Dendritic cell treated with granulocyte-macrophage colony-stimulating factor and Interleukin-4, amounts not matched to agents 40 ng/mL and 50 ng/mL, for 4 days (primary cell): ENCODE data around the gene CRHR1.

Experiments
- H3K27ac Mint-ChIP-seq: one replicate; pipeline ENCODE4 v1.8.0; 2022; ENCODE audit warnings: mild to moderate bottlenecking, mixed read lengths
- H3K27me3 Mint-ChIP-seq: one replicate; pipeline ENCODE4 v1.8.0; 2022; ENCODE audit warnings: mild to moderate bottlenecking, mixed read lengths
- H3K36me3 Mint-ChIP-seq: one replicate; pipeline ENCODE4 v1.8.0; 2022; ENCODE audit warnings: low read depth, mixed read lengths
- H3K4me1 Mint-ChIP-seq: one replicate; pipeline ENCODE4 v1.8.0; 2022; ENCODE audit warnings: low read depth, mixed read lengths
- H3K4me3 Mint-ChIP-seq: one replicate; pipeline ENCODE4 v1.8.0; 2022; ENCODE audit warnings: mild to moderate bottlenecking, moderate library complexity, mixed read lengths
- H3K9me3 Mint-ChIP-seq: one replicate; pipeline ENCODE4 v1.8.0; 2022; ENCODE audit warnings: mixed read lengths
- intact Hi-C: fragments of 100-400 bp; cut with micrococcal nuclease; formaldehyde crosslinking; loops from one replicate; pipeline ENCODE4 v1.15.0; 2022

CRHR1 gene

GRCh38 chr17:45844695-45845375, 60.7 kb downstream of the CRHR1 start, which contains the start of gene SPPL2C:
Gene SPPL2C (plus strand): TSS chr17:45844881. CDS start chr17:45844907, 26 bp downstream.
- intact Hi-C loops: no loop called here
- no peak within 1 kb of the TSS for H3K4me3 Mint-ChIP-seq

GRCh38 chr17:45845376-45846185, 61.5 kb downstream of the CRHR1 start:
- Mint-ChIP-seq H3K4me1 (no peaks in the 10 kb centered on the region), H3K9me3 (no peaks in the 10 kb centered on the region), H3K27ac (no peak overlapping the region), H3K36me3 (no peaks in the 10 kb centered on the region), H3K27me3 (no peaks in the 10 kb centered on the region), H3K4me3 (no peak overlapping the region)
- intact Hi-C loops: no loop called here

More at GRCh38 chr17:45844695-45845375, 60.7 kb downstream of the CRHR1 start, which contains the start of gene SPPL2C:
- H3K27me3 Mint-ChIP-seq: no peaks in the 10 kb centered on the region
- no peak within 1 kb of the TSS for H3K27ac Mint-ChIP-seq
- no peaks in the 10 kb centered on the region for H3K36me3 Mint-ChIP-seq
- no peaks in the 10 kb centered on the region for H3K4me1 Mint-ChIP-seq
- no peaks in the 10 kb centered on the region for H3K9me3 Mint-ChIP-seq

GRCh38 chr17:45846223-45846622, 62.1 kb downstream of the CRHR1 start:
- Mint-ChIP-seq H3K4me1 (no peaks in the 10 kb centered on the region), H3K9me3 (no peaks in the 10 kb centered on the region)
- intact Hi-C loops: no loop called here

GRCh38 chr17:45846646-45847045, 62.5 kb downstream of the CRHR1 start:
- Mint-ChIP-seq H3K36me3 (no peaks in the 10 kb centered on the region), H3K27me3 (peaks cover 10% of the 10 kb centered on the region), H3K4me3 (no peak overlapping the region), H3K27ac (no peak overlapping the region), H3K9me3 (no peaks in the 10 kb centered on the region), H3K4me1 (no peaks in the 10 kb centered on the region)
- intact Hi-C loops: no loop called here

More at GRCh38 chr17:45846223-45846622, 62.1 kb downstream of the CRHR1 start:
- Mint-ChIP-seq H3K27ac (no peak overlapping the region), H3K36me3 (no peaks in the 10 kb centered on the region), H3K4me3 (no peak overlapping the region), H3K27me3 (peaks cover 5% of the 10 kb centered on the region)

DNA sequence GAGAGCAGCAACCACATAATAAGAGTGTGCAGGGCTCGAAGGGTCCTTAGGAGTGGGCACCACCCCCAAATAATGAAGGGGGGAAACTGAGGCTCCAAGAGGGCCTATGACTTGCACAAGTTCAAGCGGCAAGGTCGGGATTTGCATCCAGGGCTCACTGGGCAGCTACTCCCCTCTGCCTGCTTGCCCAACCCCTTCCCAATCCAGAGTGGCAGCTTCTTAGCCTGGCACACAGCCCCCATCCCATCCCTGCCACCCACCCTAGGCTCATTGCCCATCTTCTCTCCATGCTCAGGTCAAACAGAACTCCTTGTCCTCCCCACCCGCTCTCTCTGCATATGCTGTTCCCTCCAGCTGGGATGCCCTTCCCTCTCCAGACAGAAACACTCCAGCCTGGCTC, 63.0 kb downstream of the CRHR1 start:
- H3K4me3 Mint-ChIP-seq: no peak overlapping the region
- no peaks in the 10 kb centered on the region for H3K9me3 Mint-ChIP-seq
- H3K4me1 Mint-ChIP-seq: no peaks in the 10 kb centered on the region
- peaks cover 12% of the 10 kb centered on the region for H3K27me3 Mint-ChIP-seq
- H3K27ac Mint-ChIP-seq: no peak overlapping the region
- no peaks in the 10 kb centered on the region for H3K36me3 Mint-ChIP-seq
- intact Hi-C loops: no loop called here

DNA sequence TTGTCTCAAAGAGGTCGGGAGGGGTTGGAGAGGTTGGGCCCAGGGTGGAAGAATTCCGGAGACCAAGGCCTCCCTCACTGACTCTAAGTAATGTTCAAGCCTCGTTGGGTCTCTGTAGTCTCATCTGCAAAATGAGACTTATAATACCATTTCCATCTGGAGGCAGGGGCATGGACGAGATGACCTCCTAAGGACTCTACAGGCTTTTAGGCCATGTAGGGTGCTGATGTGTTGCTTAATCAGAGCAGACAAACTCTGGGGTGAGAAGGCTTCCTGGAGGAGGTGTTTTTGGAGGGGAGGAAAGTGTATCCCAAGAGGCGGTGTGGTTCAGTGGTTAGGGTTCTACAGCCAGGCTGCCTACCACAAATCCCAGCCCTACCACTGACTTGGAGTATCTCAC, 63.6 kb downstream of the CRHR1 start:
- Mint-ChIP-seq H3K4me1 (no peaks in the 10 kb centered on the region), H3K27me3 (peaks cover 15% of the 10 kb centered on the region), H3K36me3 (no peaks in the 10 kb centered on the region), H3K27ac (no peak overlapping the region), H3K4me3 (no peak overlapping the region), H3K9me3 (no peaks in the 10 kb centered on the region)
- intact Hi-C loops: no loop called here

- Mint-ChIP-seq H3K27ac (no peak overlapping the region), H3K36me3 (no peaks in the 10 kb centered on the region), H3K27me3 (peaks cover 18% of the 10 kb centered on the region), H3K4me3 (no peak overlapping the region), H3K9me3 (no peaks in the 10 kb centered on the region), H3K4me1 (no peaks in the 10 kb centered on the region)
- intact Hi-C loops: no loop called here
Observed at GRCh38 chr17:45848405-45848804, 64.3 kb downstream of the CRHR1 start.

GRCh38 chr17:45848868-45849535, 64.9 kb downstream of the CRHR1 start:
- intact Hi-C loops: no loop called here
- Mint-ChIP-seq H3K4me3 (no peak overlapping the region), H3K27ac (no peak overlapping the region), H3K36me3 (no peaks in the 10 kb centered on the region), H3K9me3 (no peaks in the 10 kb centered on the region), H3K4me1 (no peaks in the 10 kb centered on the region), H3K27me3 (peaks cover 19% of the 10 kb centered on the region)

GRCh38 chr17:45849536-45849990, 65.4 kb downstream of the CRHR1 start:
- Mint-ChIP-seq H3K27me3 (peaks cover 23% of the 10 kb centered on the region), H3K4me1 (no peaks in the 10 kb centered on the region), H3K9me3 (no peaks in the 10 kb centered on the region), H3K36me3 (no peaks in the 10 kb centered on the region), H3K4me3 (no peak overlapping the region), H3K27ac (no peak overlapping the region)
- intact Hi-C loops: no loop called here

- H3K36me3 Mint-ChIP-seq: no peaks in the 10 kb centered on the region
- no peaks in the 10 kb centered on the region for H3K9me3 Mint-ChIP-seq
- intact Hi-C loops: loop anchor here (5.0 kb wide), 1 partner anchor 208 kb away; no protein-coding TSS in a partner anchor
- H3K4me3 Mint-ChIP-seq: no peak overlapping the region
- H3K4me1 Mint-ChIP-seq: no peaks in the 10 kb centered on the region
- H3K27ac Mint-ChIP-seq: no peak overlapping the region
- peaks cover 23% of the 10 kb centered on the region for H3K27me3 Mint-ChIP-seq
Observed at GRCh38 chr17:45850011-45850410, 65.9 kb downstream of the CRHR1 start.

GRCh38 chr17:45850468-45850867, 66.3 kb downstream of the CRHR1 start:
- no peaks in the 10 kb centered on the region for H3K36me3 Mint-ChIP-seq
- no peak overlapping the region for H3K27ac Mint-ChIP-seq

DNA sequence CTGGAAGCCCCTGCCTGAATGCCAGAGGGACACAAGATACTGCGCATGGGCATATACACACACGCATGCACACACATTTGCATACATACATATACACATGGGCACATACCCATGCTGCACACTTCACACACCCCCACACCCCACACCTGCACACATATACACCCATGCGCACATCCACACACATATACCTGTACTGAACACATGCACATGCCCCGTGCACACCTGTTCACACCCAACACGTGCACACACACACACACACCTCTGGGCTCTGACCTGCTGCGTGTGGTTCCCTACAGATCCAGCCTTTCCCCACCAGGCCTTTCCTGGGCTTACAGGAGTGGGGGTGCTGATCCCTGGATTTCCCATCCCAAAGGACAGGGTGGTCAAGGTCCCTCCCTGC, 66.9 kb downstream of the CRHR1 start:
- Mint-ChIP-seq H3K27me3 (peaks cover 26% of the 10 kb centered on the region), H3K4me1 (no peaks in the 10 kb centered on the region), H3K27ac (no peak overlapping the region), H3K9me3 (no peaks in the 10 kb centered on the region), H3K36me3 (no peaks in the 10 kb centered on the region), H3K4me3 (no peak overlapping the region)
- intact Hi-C loops: loop anchor here (5.0 kb wide), 1 partner anchor 209 kb away; no protein-coding TSS in a partner anchor

More at GRCh38 chr17:45850468-45850867, 66.3 kb downstream of the CRHR1 start:
- Mint-ChIP-seq H3K4me3 (no peak overlapping the region), H3K9me3 (no peaks in the 10 kb centered on the region), H3K4me1 (no peaks in the 10 kb centered on the region), H3K27me3 (peaks cover 26% of the 10 kb centered on the region)
- intact Hi-C loops: loop anchor here (5.0 kb wide), 1 partner anchor 208 kb away; no protein-coding TSS in a partner anchor

DNA sequence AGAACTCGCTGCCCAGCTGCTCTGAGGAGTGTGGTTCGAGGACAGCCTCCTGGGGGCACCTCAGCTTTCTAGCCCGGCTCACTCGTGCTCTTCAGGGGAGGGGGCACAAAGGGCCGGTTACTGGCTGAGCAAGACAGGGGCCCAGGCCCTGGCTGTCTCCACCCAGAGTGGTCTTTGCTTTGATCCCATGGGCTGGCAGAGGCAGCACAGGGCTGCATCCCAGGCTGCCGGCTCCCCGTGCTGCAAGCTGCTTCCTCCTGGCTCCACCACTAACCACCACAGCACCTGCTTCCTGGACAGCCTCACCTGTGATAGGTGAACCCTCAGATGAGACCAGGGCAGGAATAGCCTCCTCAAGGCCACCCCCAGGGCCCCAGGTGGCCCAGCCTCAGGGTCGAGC, 67.3 kb downstream of the CRHR1 start:
- no peak overlapping the region for H3K4me3 Mint-ChIP-seq
- no peak overlapping the region for H3K27ac Mint-ChIP-seq
- H3K4me1 Mint-ChIP-seq: no peaks in the 10 kb centered on the region
- intact Hi-C loops: loop anchor here (5.0 kb wide), 1 partner anchor 209 kb away; no protein-coding TSS in a partner anchor
- no peaks in the 10 kb centered on the region for H3K9me3 Mint-ChIP-seq
- H3K27me3 Mint-ChIP-seq: peaks cover 26% of the 10 kb centered on the region
- no peaks in the 10 kb centered on the region for H3K36me3 Mint-ChIP-seq

- H3K9me3 Mint-ChIP-seq: no peaks in the 10 kb centered on the region
- no peak overlapping the region for H3K27ac Mint-ChIP-seq
- H3K36me3 Mint-ChIP-seq: no peaks in the 10 kb centered on the region
- peaks cover 26% of the 10 kb centered on the region for H3K27me3 Mint-ChIP-seq
- H3K4me1 Mint-ChIP-seq: no peaks in the 10 kb centered on the region
- intact Hi-C loops: loop anchor here (5.0 kb wide), 1 partner anchor 210 kb away; no protein-coding TSS in a partner anchor
- no peak overlapping the region for H3K4me3 Mint-ChIP-seq
Observed at GRCh38 chr17:45851873-45852272, 67.8 kb downstream of the CRHR1 start.
